A549 treated with DMSO at 1 μM for 4 hours (cell line): ENCODE data around the gene OR2T27. TPM values are rescaled to one million over a fixed set of nuclear protein-coding genes. Genes with fewer than 3 reads are reported as not detected.

Experiments
- total RNA-seq: library from RNA; stranded (reverse); fragments of 200-300 nt; extraction: Qiagen RNA extraction; gene quantifications from 5 replicates; pipeline ENCODE4 v1.2.3, GENCODE V29; 2022; ENCODE audit warnings: low read depth

OR2T27 gene, protein sequence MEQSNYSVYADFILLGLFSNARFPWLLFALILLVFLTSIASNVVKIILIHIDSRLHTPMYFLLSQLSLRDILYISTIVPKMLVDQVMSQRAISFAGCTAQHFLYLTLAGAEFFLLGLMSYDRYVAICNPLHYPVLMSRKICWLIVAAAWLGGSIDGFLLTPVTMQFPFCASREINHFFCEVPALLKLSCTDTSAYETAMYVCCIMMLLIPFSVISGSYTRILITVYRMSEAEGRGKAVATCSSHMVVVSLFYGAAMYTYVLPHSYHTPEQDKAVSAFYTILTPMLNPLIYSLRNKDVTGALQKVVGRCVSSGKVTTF
- not detected in 5 replicates for total RNA-seq

DNA sequence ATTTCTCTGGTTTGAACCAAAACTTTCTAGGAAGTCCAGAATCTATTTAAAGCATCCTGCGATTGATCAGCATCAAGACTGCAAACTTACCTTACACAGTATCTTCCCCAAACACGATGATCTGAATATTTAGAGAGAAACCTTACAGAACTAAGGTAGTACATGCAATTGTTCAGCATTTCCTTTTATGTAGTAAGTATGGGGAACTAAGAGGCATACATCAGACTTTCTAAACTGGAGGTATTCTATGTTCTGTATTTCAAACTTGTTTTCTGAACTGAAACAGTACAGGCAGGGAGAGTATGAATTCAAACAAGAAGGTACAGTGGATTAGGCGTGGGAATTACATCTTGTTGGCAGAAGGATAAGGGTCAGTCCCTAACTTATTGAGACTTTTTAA, at the start of gene OR2T27:
Gene OR2T27, minus strand, starts transcription at position 175 of the 400 bp plus-strand sequence. CDS start 4,644 bp downstream, outside the sequence.

GRCh38 chr1:248702714-248703113, 47.4 kb upstream of the OR2T27 start, which contains the start of gene OR14I1:
Gene OR14I1 (minus strand): TSS chr1:248702766.

GRCh38 chr1:248645178-248645577, 10.2 kb downstream of the OR2T27 start, which contains the start of gene OR2T35:
Gene OR2T35 (minus strand): TSS chr1:248645278. CDS start chr1:248639258, 6,020 bp downstream.

DNA sequence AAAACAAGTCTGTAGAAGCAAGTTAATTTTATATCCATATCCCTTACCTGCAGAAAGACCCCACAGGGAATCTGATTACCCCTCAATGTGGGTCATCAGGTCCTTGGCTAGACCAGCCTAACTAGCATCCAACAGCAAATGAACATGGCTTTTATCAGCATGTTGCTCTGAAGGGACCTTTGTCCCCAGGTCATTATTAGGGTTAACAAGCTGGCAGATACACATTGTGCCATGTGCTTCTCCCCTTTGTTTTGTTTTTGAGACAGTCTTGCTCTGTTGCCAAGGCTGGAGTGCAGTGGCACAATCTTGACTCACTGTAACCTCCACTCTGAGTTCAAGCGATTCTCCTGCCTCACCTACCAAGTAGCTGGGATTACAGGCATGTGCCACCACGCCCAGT, 20.3 kb downstream of the OR2T27 start, which contains the start of gene OR2T11:
Gene OR2T11, minus strand, starts transcription at position 101 of the 400 bp plus-strand sequence. CDS start 7,963 bp downstream, outside the sequence.

Other genes starting within 250 kb of the OR2T27 start
- not detected in 5 replicates for gene OR2T2, start 209.9 kb downstream of the OR2T27 start, total RNA-seq
- gene OR2T3, start 182.2 kb downstream of the OR2T27 start, total RNA-seq: not detected in 5 replicates
- gene OR2T5, start 166.9 kb downstream of the OR2T27 start, total RNA-seq: not detected in 5 replicates
- not detected in 5 replicates for gene OR2G6, start 147.5 kb downstream of the OR2T27 start, total RNA-seq
- not detected in 5 replicates for gene OR2T29, start 92.8 kb downstream of the OR2T27 start, total RNA-seq
- gene OR2T34, start 80.8 kb downstream of the OR2T27 start, total RNA-seq: not detected in 5 replicates
- not detected in 5 replicates for gene OR2T10, start 57.8 kb downstream of the OR2T27 start, total RNA-seq
- gene OR2T11, start 20.4 kb downstream of the OR2T27 start, total RNA-seq: not detected in 5 replicates
- not detected in 5 replicates for gene OR2T35, start 10.2 kb downstream of the OR2T27 start, total RNA-seq
- gene OR14I1, start 47.2 kb upstream of the OR2T27 start, total RNA-seq: not detected in 5 replicates
- 0.11 to 0.32 TPM (median 0.17 TPM) in 3 of 5 replicates, not detected in the others for gene LYPD8, start 100.2 kb upstream of the OR2T27 start, total RNA-seq
- gene SH3BP5L, start 170.4 kb upstream of the OR2T27 start, total RNA-seq: 24.8 to 29.0 TPM (median 27.3 TPM) in 5 replicates
- 19.4 to 26.5 TPM (median 24.3 TPM) in 5 replicates for gene ZNF672, start 182.7 kb upstream of the OR2T27 start, total RNA-seq
- gene ZNF692, start 203.6 kb upstream of the OR2T27 start, total RNA-seq: 11.9 to 30.1 TPM (median 25.4 TPM) in 5 replicates